Thyroid gland (tissue), 4 donors: Measurements from ENCODE around the gene BCL6B.

Experiments
- POLR2A ChIP-seq, 2 donors: fragments of 450-650 bp; IDR thresholded peaks; one replicate each; pipeline ENCODE4 v1.6.1; 2017; ENCODE audit warnings: antibody characterized with exemption in 2 of 2, mild to moderate bottlenecking in 2 of 2, moderate library complexity in 1 of 2
- TF ChIP-seq, protein P1 (sequence below), 6 experiments: fragments of 200-600 bp in 3 of 6; fragments of 450-650 bp in 3 of 6; sonication (generic) in 3 of 6; IDR thresholded peaks; one replicate each; pipeline ENCODE4 v1.5.1; 2016 to 2019; ENCODE audit warnings: antibody characterized with exemption in 6 of 6, mild to moderate bottlenecking in 2 of 6, inconsistent platforms in 1 of 6, moderate library complexity in 1 of 6

- TF ChIP-seq, protein P1, sequence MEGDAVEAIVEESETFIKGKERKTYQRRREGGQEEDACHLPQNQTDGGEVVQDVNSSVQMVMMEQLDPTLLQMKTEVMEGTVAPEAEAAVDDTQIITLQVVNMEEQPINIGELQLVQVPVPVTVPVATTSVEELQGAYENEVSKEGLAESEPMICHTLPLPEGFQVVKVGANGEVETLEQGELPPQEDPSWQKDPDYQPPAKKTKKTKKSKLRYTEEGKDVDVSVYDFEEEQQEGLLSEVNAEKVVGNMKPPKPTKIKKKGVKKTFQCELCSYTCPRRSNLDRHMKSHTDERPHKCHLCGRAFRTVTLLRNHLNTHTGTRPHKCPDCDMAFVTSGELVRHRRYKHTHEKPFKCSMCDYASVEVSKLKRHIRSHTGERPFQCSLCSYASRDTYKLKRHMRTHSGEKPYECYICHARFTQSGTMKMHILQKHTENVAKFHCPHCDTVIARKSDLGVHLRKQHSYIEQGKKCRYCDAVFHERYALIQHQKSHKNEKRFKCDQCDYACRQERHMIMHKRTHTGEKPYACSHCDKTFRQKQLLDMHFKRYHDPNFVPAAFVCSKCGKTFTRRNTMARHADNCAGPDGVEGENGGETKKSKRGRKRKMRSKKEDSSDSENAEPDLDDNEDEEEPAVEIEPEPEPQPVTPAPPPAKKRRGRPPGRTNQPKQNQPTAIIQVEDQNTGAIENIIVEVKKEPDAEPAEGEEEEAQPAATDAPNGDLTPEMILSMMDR (IDR thresholded peaks at IDR 0.05): no peak
- no peak for TF ChIP-seq POLR2A (IDR thresholded peaks at IDR 0.05)
Measured at GRCh38 chr17:7077911-7078546, 55.2 kb downstream of the BCL6B start.
